ENCODE data around the gene UBE2N.

The UBE2N gene

DNA sequence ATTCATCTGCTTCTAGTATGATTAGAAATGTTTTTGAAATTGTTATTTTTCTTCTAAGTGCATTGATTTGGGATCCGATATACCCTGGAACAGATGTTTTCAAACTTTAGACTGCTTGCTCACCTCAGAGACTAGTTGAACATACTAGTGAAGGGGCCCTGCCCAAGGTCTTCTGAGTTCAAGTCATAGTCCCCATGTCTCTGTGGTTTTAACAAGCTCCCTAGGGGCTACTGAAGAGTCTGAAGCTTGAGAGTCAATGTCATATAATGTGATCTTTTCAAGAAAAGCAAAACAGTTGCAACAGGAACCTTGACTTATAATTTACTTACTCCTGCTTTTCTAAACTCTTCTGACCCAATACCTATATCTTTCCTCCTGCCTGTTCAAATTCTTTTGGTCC, 7.5 kb upstream of the UBE2N start:
- POLR2A ChIA-PET: no interaction called here
- Histone ChIP-seq H3K27ac (ENCODE audit: extremely low read depth, low read depth, low read length) (no peak overlapping the region), H3K4me1 (ENCODE audit: control insufficient read depth, insufficient read depth, low read length) (no peaks in the 10 kb centered on the region), H3K36me3 (ENCODE audit: control insufficient read depth in 2 of 2, insufficient read depth in 1 of 2, low read length in 2 of 2) (no peaks in the 10 kb centered on the region), H3K4me3 (ENCODE audit: low read depth, low read length) (no peak overlapping the region), H3K9me3 (ENCODE audit: control insufficient read depth, insufficient read depth, low read depth, low read length) (no peaks in the 10 kb centered on the region)
- CTCF ChIA-PET: no interaction called here
- TF ChIP-seq, protein P1, sequence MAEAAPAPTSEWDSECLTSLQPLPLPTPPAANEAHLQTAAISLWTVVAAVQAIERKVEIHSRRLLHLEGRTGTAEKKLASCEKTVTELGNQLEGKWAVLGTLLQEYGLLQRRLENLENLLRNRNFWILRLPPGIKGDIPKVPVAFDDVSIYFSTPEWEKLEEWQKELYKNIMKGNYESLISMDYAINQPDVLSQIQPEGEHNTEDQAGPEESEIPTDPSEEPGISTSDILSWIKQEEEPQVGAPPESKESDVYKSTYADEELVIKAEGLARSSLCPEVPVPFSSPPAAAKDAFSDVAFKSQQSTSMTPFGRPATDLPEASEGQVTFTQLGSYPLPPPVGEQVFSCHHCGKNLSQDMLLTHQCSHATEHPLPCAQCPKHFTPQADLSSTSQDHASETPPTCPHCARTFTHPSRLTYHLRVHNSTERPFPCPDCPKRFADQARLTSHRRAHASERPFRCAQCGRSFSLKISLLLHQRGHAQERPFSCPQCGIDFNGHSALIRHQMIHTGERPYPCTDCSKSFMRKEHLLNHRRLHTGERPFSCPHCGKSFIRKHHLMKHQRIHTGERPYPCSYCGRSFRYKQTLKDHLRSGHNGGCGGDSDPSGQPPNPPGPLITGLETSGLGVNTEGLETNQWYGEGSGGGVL (tag by site-specific recombination; IDR thresholded peaks at IDR 0.05): no peak
- TF ChIP-seq HOXC10 (CRISPR knock-in tag; IDR thresholded peaks at IDR 0.05) (no peak), ZFP37 (tag by site-specific recombination; IDR thresholded peaks at IDR 0.05) (no peak), ZNF223 (tag by site-specific recombination; IDR thresholded peaks at IDR 0.05) (no peak), ZBTB21 (tag by site-specific recombination; IDR thresholded peaks at IDR 0.05) (no peak), ZNF266 (tag by site-specific recombination; IDR thresholded peaks at IDR 0.05; ENCODE audit: low read depth) (no peak), ZNF214 (tag by site-specific recombination; IDR thresholded peaks at IDR 0.05; ENCODE audit: borderline replicate concordance) (no peak), ZNF792 (tag by site-specific recombination; IDR thresholded peaks at IDR 0.05) (no peak), ZBTB20 (tag by site-specific recombination; IDR thresholded peaks at IDR 0.05) (no peak), ZNF423 (tag by site-specific recombination; IDR thresholded peaks at IDR 0.05) (no peak), ZNF585B (tag by site-specific recombination; IDR thresholded peaks at IDR 0.05) (no peak), ZFP69B (tag by site-specific recombination; IDR thresholded peaks at IDR 0.05) (no peak)
- TF ChIP-seq, protein P2, sequence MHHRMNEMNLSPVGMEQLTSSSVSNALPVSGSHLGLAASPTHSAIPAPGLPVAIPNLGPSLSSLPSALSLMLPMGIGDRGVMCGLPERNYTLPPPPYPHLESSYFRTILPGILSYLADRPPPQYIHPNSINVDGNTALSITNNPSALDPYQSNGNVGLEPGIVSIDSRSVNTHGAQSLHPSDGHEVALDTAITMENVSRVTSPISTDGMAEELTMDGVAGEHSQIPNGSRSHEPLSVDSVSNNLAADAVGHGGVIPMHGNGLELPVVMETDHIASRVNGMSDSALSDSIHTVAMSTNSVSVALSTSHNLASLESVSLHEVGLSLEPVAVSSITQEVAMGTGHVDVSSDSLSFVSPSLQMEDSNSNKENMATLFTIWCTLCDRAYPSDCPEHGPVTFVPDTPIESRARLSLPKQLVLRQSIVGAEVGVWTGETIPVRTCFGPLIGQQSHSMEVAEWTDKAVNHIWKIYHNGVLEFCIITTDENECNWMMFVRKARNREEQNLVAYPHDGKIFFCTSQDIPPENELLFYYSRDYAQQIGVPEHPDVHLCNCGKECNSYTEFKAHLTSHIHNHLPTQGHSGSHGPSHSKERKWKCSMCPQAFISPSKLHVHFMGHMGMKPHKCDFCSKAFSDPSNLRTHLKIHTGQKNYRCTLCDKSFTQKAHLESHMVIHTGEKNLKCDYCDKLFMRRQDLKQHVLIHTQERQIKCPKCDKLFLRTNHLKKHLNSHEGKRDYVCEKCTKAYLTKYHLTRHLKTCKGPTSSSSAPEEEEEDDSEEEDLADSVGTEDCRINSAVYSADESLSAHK (tag by site-specific recombination; IDR thresholded peaks at IDR 0.05): no peak
- TF ChIP-seq, protein P3, sequence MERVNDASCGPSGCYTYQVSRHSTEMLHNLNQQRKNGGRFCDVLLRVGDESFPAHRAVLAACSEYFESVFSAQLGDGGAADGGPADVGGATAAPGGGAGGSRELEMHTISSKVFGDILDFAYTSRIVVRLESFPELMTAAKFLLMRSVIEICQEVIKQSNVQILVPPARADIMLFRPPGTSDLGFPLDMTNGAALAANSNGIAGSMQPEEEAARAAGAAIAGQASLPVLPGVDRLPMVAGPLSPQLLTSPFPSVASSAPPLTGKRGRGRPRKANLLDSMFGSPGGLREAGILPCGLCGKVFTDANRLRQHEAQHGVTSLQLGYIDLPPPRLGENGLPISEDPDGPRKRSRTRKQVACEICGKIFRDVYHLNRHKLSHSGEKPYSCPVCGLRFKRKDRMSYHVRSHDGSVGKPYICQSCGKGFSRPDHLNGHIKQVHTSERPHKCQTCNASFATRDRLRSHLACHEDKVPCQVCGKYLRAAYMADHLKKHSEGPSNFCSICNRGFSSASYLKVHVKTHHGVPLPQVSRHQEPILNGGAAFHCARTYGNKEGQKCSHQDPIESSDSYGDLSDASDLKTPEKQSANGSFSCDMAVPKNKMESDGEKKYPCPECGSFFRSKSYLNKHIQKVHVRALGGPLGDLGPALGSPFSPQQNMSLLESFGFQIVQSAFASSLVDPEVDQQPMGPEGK (tag by site-specific recombination; IDR thresholded peaks at IDR 0.05): no peak
- TF ChIP-seq, protein P4, sequence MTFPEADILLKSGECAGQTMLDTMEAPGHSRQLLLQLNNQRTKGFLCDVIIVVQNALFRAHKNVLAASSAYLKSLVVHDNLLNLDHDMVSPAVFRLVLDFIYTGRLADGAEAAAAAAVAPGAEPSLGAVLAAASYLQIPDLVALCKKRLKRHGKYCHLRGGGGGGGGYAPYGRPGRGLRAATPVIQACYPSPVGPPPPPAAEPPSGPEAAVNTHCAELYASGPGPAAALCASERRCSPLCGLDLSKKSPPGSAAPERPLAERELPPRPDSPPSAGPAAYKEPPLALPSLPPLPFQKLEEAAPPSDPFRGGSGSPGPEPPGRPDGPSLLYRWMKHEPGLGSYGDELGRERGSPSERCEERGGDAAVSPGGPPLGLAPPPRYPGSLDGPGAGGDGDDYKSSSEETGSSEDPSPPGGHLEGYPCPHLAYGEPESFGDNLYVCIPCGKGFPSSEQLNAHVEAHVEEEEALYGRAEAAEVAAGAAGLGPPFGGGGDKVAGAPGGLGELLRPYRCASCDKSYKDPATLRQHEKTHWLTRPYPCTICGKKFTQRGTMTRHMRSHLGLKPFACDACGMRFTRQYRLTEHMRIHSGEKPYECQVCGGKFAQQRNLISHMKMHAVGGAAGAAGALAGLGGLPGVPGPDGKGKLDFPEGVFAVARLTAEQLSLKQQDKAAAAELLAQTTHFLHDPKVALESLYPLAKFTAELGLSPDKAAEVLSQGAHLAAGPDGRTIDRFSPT (tag by site-specific recombination; IDR thresholded peaks at IDR 0.05): no peak
- TF ChIP-seq, protein P5, sequence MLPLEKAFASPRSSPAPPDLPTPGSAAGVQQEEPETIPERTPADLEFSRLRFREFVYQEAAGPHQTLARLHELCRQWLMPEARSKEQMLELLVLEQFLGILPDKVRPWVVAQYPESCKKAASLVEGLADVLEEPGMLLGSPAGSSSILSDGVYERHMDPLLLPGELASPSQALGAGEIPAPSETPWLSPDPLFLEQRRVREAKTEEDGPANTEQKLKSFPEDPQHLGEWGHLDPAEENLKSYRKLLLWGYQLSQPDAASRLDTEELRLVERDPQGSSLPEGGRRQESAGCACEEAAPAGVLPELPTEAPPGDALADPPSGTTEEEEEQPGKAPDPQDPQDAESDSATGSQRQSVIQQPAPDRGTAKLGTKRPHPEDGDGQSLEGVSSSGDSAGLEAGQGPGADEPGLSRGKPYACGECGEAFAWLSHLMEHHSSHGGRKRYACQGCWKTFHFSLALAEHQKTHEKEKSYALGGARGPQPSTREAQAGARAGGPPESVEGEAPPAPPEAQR (tag by site-specific recombination; IDR thresholded peaks at IDR 0.05): no peak
- TF ChIP-seq, protein P6, sequence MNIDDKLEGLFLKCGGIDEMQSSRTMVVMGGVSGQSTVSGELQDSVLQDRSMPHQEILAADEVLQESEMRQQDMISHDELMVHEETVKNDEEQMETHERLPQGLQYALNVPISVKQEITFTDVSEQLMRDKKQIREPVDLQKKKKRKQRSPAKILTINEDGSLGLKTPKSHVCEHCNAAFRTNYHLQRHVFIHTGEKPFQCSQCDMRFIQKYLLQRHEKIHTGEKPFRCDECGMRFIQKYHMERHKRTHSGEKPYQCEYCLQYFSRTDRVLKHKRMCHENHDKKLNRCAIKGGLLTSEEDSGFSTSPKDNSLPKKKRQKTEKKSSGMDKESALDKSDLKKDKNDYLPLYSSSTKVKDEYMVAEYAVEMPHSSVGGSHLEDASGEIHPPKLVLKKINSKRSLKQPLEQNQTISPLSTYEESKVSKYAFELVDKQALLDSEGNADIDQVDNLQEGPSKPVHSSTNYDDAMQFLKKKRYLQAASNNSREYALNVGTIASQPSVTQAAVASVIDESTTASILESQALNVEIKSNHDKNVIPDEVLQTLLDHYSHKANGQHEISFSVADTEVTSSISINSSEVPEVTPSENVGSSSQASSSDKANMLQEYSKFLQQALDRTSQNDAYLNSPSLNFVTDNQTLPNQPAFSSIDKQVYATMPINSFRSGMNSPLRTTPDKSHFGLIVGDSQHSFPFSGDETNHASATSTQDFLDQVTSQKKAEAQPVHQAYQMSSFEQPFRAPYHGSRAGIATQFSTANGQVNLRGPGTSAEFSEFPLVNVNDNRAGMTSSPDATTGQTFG (tag by site-specific recombination; IDR thresholded peaks at IDR 0.05; ENCODE audit: borderline replicate concordance): no peak
- TF ChIP-seq, protein P7, sequence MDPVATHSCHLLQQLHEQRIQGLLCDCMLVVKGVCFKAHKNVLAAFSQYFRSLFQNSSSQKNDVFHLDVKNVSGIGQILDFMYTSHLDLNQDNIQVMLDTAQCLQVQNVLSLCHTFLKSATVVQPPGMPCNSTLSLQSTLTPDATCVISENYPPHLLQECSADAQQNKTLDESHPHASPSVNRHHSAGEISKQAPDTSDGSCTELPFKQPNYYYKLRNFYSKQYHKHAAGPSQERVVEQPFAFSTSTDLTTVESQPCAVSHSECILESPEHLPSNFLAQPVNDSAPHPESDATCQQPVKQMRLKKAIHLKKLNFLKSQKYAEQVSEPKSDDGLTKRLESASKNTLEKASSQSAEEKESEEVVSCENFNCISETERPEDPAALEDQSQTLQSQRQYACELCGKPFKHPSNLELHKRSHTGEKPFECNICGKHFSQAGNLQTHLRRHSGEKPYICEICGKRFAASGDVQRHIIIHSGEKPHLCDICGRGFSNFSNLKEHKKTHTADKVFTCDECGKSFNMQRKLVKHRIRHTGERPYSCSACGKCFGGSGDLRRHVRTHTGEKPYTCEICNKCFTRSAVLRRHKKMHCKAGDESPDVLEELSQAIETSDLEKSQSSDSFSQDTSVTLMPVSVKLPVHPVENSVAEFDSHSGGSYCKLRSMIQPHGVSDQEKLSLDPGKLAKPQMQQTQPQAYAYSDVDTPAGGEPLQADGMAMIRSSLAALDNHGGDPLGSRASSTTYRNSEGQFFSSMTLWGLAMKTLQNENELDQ (tag by site-specific recombination; IDR thresholded peaks at IDR 0.05; ENCODE audit: low read depth): no peak

All from HEK293 (cell line).